HG03280 (cell line): ENCODE measurements around the gene ABLIM2.

Experiments used
- ATAC-seq: cut with Tn5 transposase; IDR thresholded peaks from one replicate; pipeline ENCODE4 v1.9.1; 2021; ENCODE audit warnings: mild to moderate bottlenecking, moderate library complexity; ENCODE audit not compliant: unreplicated experiment

ABLIM2 gene

GRCh38 chr4:8125526-8126056 lies 33.0 kb downstream of the ABLIM2 start:
- no peak for ATAC-seq

- no peak for ATAC-seq
These were observed 34.7 kb downstream of the ABLIM2 start for GRCh38 chr4:8123870-8124269.

DNA sequence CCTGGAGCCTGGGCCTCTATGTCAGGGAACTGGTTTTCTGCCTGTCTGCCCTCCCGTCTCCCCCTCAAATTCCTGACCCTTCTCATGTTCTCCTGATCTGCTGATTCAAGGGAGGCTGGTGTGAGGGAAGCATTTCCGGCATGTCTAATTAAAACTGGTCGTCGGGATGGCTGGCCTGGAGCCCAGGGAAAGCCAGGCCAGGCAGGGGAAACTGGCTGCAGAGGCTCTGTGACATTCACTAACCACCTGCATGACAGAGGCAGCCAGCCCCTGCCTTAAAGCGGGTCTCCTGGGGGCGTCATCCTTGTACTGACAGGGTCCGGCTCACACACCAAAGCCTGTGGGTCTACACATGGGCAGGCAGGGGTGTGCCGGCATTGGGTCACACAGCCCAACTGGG lies 35.2 kb downstream of the ABLIM2 start:
- no peak for ATAC-seq

GRCh38 chr4:8122746-8123145 lies 35.9 kb downstream of the ABLIM2 start:
- ATAC-seq = no peak

DNA sequence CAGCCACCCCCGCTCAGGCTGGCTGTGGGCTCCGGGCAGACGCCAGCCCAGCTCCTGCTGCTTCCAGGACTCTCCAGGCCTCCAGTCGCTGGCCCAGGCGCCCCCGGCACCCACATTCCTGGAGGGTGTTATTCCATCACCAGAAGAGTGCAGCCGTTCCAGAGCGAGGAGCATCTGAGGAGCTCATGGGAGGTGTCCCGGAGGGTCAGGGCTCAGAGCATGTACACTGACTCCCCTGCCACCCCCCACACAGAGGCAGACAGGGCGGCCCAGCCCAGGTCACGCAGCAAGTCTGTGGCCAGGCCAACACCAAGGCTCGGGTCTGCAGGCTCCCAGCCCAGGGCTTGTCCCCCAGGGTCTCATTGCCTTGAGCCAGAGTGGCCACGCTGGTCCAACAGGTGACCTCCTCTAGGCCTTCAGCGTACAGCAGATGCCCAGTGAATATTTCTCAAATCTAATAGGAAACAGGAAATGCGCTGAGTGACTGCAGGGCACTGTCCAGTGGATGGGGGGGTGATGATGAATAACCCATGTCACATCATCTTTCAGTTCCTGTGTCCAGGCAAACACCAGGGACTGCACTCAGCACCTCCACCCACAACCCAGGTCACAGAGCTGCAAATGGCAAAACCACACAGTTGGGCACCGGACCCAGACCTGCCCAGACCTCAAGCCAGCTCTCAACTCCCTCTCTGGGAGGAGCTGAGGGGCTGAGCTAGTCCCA lies 37.2 kb downstream of the ABLIM2 start:
- no peak for ATAC-seq

DNA sequence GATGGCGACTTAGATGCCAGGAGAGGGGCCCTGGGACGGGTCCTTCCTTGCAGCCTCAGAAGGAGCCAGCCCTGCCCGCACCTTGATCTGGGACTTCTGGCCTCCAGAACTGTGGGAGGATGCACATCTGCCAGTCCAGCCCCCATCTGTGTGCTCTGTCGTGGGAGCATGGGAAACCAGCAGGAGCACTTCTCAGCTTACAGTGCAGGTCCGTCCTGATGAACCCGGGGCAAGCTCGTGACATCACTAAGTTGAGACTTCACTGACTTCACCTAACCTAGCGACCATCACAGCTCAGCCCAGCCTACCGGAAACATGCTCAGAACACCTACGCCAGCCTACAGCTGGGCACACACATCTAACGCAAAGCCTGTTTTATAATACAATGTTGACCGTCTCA lies 38.1 kb downstream of the ABLIM2 start:
- no peak for ATAC-seq

DNA sequence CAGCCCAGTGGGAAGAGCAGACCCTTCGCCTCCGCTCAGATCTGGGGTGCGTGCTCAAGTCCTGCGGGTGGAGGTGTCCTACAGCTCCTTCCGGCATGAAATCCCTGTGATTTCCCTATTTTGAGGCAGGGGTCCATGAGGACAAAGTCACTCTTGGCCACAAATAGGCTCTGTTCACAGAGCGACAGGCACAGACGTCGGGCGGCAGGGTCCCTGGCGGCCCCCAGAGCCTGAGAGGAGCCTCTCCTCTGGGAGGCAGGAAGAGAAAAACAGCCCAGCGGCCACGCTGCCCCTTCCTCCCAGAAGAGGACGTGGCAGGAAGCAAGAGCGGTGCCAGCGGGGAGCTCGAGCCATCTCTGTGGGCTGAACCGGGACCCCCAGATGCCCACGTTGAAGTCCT lies 38.7 kb downstream of the ABLIM2 start:
- no peak for ATAC-seq

DNA sequence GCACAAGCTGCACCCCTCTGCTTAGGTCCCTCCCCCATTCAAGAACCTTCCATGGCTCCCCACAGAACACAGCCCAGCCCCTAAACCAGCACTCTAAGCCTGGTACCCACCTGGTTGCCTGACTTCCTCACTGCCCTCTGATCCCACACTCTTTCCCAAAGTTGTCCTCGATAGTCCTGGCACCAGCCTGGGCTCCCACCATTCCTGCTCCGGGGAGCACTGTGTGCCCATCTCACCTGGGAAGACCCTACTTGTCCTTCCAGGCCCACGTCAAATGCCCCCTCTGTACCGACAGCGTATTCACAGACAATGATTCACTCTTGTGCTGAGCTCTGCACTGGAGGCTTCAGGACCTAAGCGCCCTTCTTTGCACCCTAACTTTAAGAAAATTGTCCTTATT lies 40.1 kb downstream of the ABLIM2 start:
- ATAC-seq = no peak

DNA sequence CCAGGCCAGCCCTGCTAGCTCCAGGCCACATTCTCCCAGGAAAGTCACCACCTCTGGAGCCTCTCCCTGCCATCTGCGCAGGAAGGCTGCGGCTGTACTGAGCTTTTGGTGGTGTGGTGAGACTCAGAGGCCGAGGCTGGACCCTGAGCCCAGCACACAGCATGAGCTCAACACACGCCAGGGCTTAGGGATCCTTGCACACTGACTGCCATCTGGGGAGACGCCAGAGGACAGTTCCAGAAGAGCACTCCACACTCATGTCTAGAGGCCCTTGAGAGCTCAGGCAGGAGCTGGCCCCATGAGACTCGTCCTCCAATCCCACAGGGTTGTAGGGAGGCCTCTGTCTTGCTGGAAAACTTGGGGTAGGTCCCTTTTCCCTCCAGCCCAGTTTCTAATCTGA lies 40.6 kb downstream of the ABLIM2 start:
- ATAC-seq = no peak

GRCh38 chr4:8117278-8117682 lies 41.3 kb downstream of the ABLIM2 start:
- no peak for ATAC-seq

DNA sequence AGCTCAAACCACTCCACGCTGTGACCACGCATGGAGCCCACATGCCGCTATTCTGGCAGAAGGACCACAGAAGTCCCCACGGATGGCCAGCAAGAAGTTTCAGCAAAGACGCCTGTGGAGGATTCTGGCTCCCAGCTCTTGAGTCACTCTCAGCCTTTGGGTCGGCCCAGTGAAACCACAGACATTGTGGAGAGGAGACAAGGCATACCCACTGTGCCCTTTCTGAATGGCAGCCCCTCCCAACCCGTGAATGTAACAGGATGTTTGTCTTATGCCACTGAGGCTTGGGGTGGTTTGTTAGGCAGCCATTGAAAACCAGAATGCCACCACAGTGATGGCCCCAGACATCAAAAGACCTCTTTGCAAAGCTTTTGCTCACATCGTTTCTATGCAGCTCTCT lies 42.7 kb downstream of the ABLIM2 start:
- ATAC-seq = no peak

- no peak for ATAC-seq
These were observed 43.5 kb downstream of the ABLIM2 start for GRCh38 chr4:8115203-8115520.

- ATAC-seq = no peak
These were observed 44.0 kb downstream of the ABLIM2 start for GRCh38 chr4:8114456-8115202.

DNA sequence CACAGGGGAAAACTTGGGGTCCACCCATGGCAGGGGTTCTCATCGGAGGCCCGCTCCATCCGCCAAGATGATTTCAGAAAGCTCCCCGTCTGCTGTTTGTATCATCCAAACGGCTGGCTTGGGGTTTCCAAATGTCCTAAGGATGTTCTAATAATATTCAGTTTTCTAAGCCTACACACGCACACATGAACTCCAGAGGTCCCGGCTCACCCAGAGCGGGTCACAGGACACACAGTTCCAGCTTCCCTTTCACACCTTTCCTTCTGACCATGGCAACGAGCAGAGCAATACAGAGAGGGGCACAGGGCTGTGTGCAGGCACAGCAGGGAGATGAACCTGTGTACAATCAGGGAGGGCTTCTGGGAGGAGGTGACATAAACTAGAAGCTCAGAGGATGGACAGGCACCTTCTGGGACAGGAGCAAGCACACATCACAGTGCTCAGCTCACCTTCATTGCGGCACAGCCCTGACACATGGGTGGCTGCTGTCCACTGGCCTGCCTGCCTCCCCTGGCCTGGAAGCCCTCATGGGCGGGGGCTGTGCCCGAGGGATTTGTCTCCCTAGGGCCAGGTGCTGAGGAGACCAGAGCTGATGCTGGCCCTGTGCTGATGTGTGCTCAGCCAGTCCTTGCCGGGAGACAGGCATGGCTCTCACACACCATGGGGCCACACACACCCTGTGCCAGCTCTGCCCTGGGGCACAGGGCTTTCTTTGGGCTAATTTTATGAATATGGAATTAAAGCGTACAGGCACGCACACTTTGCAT lies 44.8 kb downstream of the ABLIM2 start:
- no peak for ATAC-seq

GRCh38 chr4:8112672-8113071 lies 45.9 kb downstream of the ABLIM2 start:
- ATAC-seq = no peak

DNA sequence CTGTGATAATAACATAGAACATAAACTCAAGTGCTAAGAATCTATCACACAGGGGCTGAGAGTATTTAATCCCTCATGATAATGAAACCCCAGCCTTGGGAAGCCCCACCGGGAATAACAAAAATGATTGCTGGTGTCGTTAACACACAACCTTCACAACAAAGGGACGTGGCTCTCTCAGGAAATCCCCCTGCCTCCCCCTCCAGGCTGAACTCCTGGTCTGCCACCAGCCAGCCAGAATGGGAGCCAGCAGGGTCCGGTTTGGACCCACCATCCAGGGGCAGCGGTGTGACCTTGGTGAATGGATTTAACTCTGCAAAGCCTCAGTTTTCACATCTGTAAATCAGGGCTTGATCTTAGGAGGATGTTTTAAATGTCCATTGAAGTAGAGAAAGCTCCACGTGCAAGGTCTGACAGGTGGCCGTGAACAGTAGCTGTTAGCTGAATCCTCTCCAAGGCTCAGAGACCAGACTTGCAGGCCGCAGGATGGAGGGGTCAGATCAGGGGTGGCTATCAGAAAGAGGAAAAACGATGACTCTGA lies 46.5 kb downstream of the ABLIM2 start:
- no peak for ATAC-seq

- no peak for ATAC-seq
These were observed 48.3 kb downstream of the ABLIM2 start for GRCh38 chr4:8110071-8110986.

- ATAC-seq = no peak
These were observed 49.1 kb downstream of the ABLIM2 start for GRCh38 chr4:8109406-8110065.

- no peak for ATAC-seq
These were observed 49.6 kb downstream of the ABLIM2 start for GRCh38 chr4:8108991-8109390.

DNA sequence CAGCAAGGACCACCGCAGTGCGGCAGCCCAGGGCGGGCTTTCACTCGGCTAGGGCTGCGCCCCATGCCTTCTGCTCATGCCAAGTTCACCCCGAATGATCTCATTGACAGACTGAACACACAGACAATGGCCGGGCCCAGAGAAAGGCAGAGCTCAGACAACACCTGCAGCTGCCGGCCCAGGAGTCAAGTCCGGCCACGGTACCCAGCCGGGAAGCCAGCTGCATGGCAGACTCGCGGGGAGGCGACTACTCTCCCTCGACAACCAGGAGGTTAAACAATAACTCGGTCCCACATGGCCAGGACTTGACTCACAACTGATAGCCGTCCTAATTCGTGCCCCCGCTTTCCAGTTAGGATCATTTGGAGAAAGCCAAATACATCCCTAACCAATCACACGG lies 50.4 kb downstream of the ABLIM2 start:
- no peak for ATAC-seq
